ENCODE data around the gene CIB2. TPM values are rescaled to one million over a fixed set of nuclear protein-coding genes. Genes with fewer than 3 reads are reported as not detected.

CIB2 gene
- total RNA-seq, 2 experiments from 2014 or later: 0.82 to 1.7 TPM

GRCh38 chr15:78063970-78064385, 67.3 kb downstream of the CIB2 start:
- CTCF ChIA-PET: interaction anchor here (2.4 kb wide), 1 partner anchor 14 kb away, joined by 9 read pairs; no protein-coding TSS in a partner anchor
- Mint-ChIP-seq H3K27me3 (no peaks in the 10 kb centered on the region), H3K4me1 (ENCODE audit: low read depth) (peaks cover 16% of the 10 kb centered on the region), H3K36me3 (ENCODE audit: low read depth) (no peaks in the 10 kb centered on the region), H3K27ac (no peak overlapping the region), H3K4me3 (no peak overlapping the region), H3K9me3 (no peaks in the 10 kb centered on the region)
- DNase-seq: no peak
- POLR2A ChIA-PET: interaction anchor here (2.5 to 3.7 kb wide), 2 partner anchors 13 to 29 kb away, joined by 20 to 40 read pairs; no protein-coding TSS in a partner anchor
- H3K27ac ChIP-seq (ENCODE audit: low read depth in 1 of 2, low read length in 2 of 2): no peak overlapping the region
- peaks cover 85% of the 10 kb centered on the region for H3K4me1 ChIP-seq (ENCODE audit: insufficient read depth, low read length)
- H3K9me3 ChIP-seq (ENCODE audit: control insufficient read depth in 1 of 2, insufficient read depth in 1 of 2, low read length in 2 of 2): no peaks in the 10 kb centered on the region
- no peak overlapping the region for H3K4me3 ChIP-seq (ENCODE audit: low read length)
- H3K36me3 ChIP-seq (ENCODE audit: insufficient read depth, low read length): no peaks in the 10 kb centered on the region
- no peak for TF ChIP-seq CTCF (IDR thresholded peaks at IDR 0.05)
- no peaks in the 10 kb centered on the region for H3K27me3 ChIP-seq (ENCODE audit: control insufficient read depth in 1 of 2, insufficient read depth in 2 of 2, low read length in 2 of 2)
- no peak for ATAC-seq (ENCODE audit: poor library complexity)
- intact Hi-C loops (cut with DNase I, micrococcal nuclease): no loop called here

DNA sequence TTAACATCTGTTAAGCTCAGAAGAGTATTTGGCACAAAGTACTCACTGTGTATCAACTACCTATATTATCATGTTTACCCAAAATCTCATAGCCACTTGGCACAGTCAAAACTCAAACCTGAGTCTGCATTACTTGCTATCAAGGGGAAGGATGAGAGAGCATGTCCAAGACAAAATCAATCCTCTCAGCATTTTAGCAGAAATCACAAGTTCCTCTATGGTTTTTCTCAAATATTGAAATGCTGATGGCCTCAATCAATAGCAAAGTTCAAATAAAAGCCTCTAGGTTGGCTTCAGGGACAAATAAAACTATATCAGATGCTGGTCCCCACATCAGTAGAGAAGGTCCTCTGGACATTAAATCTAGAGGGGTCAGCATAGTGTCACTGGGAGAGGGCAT, 68.0 kb downstream of the CIB2 start:
- no peak for DNase-seq
- no peaks in the 10 kb centered on the region for H3K9me3 Mint-ChIP-seq
- H3K27me3 Mint-ChIP-seq: no peaks in the 10 kb centered on the region
- intact Hi-C loops (cut with DNase I, micrococcal nuclease): no loop called here
- H3K27ac ChIP-seq (ENCODE audit: low read depth in 1 of 2, low read length in 2 of 2): no peak overlapping the region
- no peaks in the 10 kb centered on the region for H3K36me3 ChIP-seq (ENCODE audit: insufficient read depth, low read length)
- no peak overlapping the region for H3K4me3 ChIP-seq (ENCODE audit: low read length)
- peaks cover 24% of the 10 kb centered on the region for H3K4me1 Mint-ChIP-seq (ENCODE audit: low read depth)
- POLR2A ChIA-PET: interaction anchor here (2.0 to 3.7 kb wide), 4 partner anchors 9 to 28 kb away, joined by 15 to 40 read pairs (median 18); no protein-coding TSS in a partner anchor
- no peak overlapping the region for H3K4me3 Mint-ChIP-seq
- no peaks in the 10 kb centered on the region for H3K27me3 ChIP-seq (ENCODE audit: control insufficient read depth in 1 of 2, insufficient read depth in 2 of 2, low read length in 2 of 2)
- H3K36me3 Mint-ChIP-seq (ENCODE audit: low read depth): no peaks in the 10 kb centered on the region
- H3K27ac Mint-ChIP-seq: no peak overlapping the region
- no peak for ATAC-seq (ENCODE audit: poor library complexity)
- no peaks in the 10 kb centered on the region for H3K9me3 ChIP-seq (ENCODE audit: control insufficient read depth in 1 of 2, insufficient read depth in 1 of 2, low read length in 2 of 2)
- CTCF ChIA-PET: interaction anchor here (1.1 to 2.4 kb wide), 4 partner anchors 8 to 45 kb away, joined by 3 to 9 read pairs (median 9); no protein-coding TSS in a partner anchor
- H3K4me1 ChIP-seq (ENCODE audit: insufficient read depth, low read length): peaks cover 85% of the 10 kb centered on the region
- TF ChIP-seq CTCF (IDR thresholded peaks at IDR 0.05): no peak

- Histone ChIP-seq H3K36me3 (ENCODE audit: insufficient read depth, low read length) (no peaks in the 10 kb centered on the region), H3K9me3 (ENCODE audit: control insufficient read depth in 1 of 2, insufficient read depth in 1 of 2, low read length in 2 of 2) (no peaks in the 10 kb centered on the region), H3K4me3 (ENCODE audit: low read length) (peak overlapping the region; percentile 35), H3K4me1 (ENCODE audit: insufficient read depth, low read length) (peaks cover 87% of the 10 kb centered on the region), H3K27ac (ENCODE audit: low read depth in 1 of 2, low read length in 2 of 2) (peak overlapping the region; percentile 27 to 43), H3K27me3 (ENCODE audit: control insufficient read depth in 1 of 2, insufficient read depth in 2 of 2, low read length in 2 of 2) (no peaks in the 10 kb centered on the region)
- ATAC-seq (ENCODE audit: poor library complexity) (peak; percentile 80), DNase-seq (peak in 7 of 14 experiments; percentile 29 to 70 (median 53))
- no peak for TF ChIP-seq CTCF (IDR thresholded peaks at IDR 0.05)
- Mint-ChIP-seq H3K36me3 (ENCODE audit: low read depth) (no peaks in the 10 kb centered on the region), H3K9me3 (no peaks in the 10 kb centered on the region), H3K27me3 (no peaks in the 10 kb centered on the region), H3K4me1 (ENCODE audit: low read depth) (peaks cover 35% of the 10 kb centered on the region), H3K27ac (no peak overlapping the region), H3K4me3 (peak overlapping the region; percentile 79)
- ChIA-PET POLR2A (interaction anchor here (0.9 to 3.7 kb wide), 6 partner anchors 10 to 27 kb away, joined by 3 to 40 read pairs (median 16); no protein-coding TSS in a partner anchor), CTCF (interaction anchor here (1.1 to 2.4 kb wide), 5 partner anchors 10 to 46 kb away, joined by 3 to 9 read pairs (median 9); no protein-coding TSS in a partner anchor)
- intact Hi-C loops (cut with DNase I, micrococcal nuclease): no loop called here
These were observed 69.2 kb downstream of the CIB2 start for GRCh38 chr15:78061963-78062427.
